KBM-7 (cell line): Measurements from ENCODE around the gene TMEM181.
"Not testable (repeated sequence)": the region's sequence is repeated elsewhere in the genome, so short reads cannot be mapped to it uniquely, and the experiment has no call there.

ENCODE experiments used
- DNase-seq: peaks from one replicate; pipeline ENCODE4 v3.0.0-alpha.2; 2015
- in situ Hi-C: fragments of 300-500 bp; cut with MboI; formaldehyde crosslinking; loops from 2 replicates; pipeline ENCODE4 v1.14.3; 2020; ENCODE audit warnings: low sequenced_read_pairs, low pct_unique_long_range_greater_than_20kb, mixed read lengths

TMEM181 gene

DNA sequence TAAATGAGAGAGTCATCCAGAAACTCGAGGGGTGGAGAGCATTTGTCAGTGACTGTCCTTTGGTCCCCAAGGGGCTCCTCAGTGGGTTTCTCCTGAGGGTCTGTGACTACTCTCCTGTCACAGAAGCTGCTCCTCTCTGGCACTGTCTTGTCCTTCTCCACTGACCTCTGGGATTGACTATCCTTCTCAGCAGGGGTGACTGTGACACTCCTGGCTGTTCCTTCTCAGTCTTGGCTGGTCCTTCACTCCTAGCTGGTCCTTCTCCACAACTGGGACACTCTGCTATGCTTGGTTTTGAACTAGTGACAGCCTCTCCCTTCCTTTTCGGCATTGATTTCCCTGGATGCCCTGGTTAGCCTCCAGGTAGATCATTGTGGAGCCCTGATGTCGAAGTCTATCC is 51.1 kb downstream of the TMEM181 start:
- no peak for DNase-seq
- in situ Hi-C loops, result no loop called here

DNA sequence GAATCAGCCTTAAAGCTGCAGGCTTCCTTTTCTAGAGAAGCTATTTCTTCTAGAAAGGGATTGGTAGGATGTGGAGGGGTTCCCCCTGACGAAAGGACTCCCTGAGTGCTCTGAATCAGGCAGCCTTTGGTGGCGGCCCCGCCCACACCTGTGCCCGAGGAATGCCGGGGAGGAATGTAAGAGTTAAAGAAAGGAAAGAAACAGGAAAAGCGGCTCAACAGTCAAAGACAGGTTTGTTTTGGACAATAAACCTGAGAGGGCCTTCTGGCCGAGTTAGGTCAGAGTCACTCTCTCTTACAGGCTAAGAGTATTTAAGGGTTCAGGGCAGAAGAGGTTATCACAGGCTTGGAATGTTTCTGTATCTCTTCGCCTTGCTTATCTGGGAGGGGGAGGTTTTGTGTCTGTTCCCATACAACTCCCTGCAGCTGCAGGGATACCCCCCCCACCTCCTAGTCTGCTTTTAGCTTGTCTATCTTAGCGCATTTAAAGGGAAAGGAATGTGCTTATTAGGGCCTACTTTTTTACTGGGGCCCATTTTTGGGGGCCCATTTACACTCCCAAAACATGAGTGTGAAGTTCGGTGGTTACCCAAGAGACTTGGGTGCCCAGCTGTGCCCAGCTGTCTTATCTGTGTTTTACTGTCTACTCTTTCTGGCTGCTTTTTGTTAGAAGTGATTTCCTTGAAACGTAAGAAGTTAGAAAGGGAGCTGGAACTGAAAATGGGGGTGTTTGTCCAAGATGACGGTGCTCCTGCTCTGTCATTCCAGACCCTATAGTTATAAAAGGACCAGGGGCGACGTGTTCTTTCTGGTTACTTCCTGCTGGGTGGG is 51.9 kb downstream of the TMEM181 start:
- DNase-seq, result no peak
- in situ Hi-C loops, result no loop called here

DNA sequence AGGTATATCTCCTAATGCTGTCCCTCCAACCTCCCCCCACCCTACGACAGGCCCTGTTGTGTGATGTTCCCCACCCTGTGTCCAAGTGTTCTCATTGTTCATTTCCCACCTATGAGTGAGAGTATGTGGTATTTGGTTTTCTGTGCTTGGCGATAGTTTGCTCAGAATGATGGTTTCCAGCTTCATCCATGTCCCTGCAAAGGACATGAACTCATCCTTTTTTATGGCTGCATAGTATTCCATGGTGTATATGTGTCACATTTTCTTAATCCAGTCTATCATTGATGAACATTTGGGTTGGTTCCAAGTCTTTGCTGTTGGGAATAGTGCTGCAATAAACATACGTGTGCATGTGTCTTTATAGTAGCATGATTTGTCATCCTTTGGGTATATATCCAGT is 54.7 kb downstream of the TMEM181 start:
- in situ Hi-C loops, DNase-seq: not testable (repeated sequence)

DNA sequence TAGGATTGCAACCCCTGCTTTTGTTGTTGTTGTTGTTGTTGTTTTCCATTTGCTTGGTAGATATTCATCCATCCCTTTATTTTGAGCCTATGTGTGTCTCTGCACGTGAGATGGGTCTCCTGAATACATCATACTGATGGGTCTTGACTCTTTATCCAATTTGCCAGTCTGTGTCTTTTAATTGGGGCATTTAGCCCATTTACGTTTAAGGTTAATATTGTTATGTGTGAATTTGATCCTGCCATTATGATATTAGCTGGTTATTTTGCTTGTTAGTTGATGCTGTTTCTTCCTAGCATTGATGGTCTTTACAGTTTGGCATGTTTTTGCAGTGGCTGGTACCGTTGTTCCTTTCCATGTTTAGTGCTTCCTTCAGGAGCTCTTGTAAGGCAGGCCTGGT is 58.4 kb downstream of the TMEM181 start:
- in situ Hi-C loops, DNase-seq: not testable (repeated sequence)

DNA sequence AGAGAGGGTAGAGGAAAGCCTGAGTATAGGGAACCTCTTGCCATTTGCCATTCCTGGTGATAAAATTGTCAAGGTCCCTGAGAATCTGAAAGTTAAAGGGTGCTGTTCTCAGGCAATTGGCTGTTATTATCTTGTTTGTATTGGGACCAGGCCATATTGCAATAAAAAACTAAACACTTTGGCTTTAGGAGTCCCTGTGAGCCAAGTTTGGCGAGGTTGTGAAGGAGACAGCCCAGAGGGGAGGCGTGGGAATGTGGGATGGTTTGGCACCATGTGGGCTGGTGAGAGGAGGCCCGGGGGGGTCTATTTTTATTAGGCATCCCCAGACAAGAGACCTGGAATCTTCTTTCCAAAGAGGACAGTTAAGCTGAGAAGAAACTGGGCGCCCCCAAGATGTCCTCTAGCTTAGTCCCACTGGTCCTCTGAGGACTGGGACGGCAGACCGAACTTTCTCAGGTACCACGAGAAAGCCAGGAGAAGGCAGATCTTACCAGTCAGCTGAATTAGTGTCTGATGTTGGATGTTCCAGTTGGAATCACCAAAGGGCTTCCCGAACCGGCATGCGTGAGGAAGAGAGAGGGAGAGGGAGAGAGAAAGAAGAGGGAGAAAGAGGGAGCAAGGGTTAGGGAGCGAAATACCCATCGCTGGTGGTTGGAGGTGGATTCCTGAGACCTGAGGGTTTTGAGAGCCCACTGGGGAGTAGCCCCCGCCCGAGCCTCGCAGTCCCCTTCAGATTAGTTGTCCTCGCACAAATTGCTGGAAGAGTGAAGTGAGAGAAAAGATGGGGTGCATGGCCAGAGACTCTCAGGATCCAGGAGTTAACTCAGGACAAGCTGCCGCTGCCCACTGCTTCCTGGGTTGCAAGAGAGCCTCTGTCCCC is 60.3 kb downstream of the TMEM181 start:
- in situ Hi-C loops, result no loop called here
- no peak for DNase-seq

DNA sequence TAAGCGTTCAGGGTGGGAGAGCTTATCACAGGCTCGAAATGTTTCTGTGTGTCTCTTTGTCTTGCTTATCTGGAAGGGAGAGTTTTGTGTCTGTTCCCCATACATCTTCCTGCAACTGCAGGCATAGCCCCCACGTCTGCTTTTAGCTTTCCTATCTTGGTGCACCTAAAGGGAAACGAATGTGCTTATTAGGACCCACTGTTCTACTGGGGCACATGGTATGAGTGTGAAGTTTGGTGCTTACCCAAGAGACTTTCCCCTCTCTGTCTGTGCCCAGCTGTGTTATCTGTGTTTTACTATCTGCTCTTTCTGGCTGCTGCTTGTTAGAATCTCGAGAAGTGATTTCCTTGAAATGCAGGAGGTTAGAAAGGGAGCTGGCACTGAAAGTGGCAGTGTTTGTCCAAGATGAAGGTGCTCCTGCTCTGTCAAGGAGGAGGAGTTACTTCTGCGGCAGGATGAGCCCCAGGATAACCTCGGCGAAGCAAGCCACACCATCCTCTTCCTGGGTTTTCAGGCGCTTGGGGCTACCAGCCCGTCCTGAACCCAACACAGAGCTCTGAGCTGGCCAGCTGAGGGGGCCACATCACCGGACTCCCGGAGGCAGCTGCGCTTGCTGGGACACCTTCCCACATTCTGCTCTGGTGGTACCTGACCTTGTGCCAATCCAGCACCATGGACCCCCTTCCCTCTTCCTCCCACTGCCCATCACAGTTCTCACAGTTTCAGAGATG is 61.2 kb downstream of the TMEM181 start:
- in situ Hi-C loops, result no loop called here
- DNase-seq, result no peak

DNA sequence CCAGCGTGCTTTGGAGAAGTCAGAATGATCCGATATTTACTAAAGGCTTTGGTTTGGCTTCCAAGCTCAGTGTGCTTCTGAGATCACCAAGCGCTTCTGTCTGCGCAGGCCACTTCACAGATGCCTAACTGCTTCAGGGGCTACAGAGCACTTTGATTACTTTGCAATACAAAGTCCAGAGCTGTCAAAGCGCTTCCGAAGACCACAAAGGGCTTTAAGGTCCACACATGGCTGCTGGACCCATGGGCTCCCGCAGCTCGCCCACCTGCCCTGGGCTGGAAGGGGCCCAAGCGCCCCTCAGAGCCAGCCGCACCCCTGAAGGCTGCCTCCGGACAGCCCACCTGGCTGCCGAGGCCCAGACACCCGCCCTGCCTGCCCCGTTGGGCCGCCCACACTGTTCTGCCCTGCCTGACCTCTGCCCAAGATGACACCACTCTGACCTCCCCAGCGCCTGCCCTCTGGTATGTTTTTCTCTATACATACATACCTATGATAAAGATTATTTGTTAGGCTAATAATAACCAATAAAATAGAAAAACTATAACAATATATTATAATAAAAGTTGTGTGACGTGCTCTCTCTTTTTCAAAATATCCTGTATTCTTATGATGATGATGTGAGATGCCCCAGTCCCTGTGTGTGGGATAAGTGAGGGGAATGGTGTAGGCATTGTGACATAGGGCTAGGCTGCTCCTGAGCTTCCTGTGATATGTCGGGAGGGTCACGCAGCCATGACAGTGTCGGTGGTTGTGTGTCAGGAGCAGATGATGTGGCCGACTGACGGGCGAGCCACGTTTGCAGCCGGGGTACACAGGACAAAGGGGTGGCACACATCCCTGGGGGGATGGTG is 62.0 kb downstream of the TMEM181 start:
- DNase-seq, result no peak
- in situ Hi-C loops, result no loop called here

DNA sequence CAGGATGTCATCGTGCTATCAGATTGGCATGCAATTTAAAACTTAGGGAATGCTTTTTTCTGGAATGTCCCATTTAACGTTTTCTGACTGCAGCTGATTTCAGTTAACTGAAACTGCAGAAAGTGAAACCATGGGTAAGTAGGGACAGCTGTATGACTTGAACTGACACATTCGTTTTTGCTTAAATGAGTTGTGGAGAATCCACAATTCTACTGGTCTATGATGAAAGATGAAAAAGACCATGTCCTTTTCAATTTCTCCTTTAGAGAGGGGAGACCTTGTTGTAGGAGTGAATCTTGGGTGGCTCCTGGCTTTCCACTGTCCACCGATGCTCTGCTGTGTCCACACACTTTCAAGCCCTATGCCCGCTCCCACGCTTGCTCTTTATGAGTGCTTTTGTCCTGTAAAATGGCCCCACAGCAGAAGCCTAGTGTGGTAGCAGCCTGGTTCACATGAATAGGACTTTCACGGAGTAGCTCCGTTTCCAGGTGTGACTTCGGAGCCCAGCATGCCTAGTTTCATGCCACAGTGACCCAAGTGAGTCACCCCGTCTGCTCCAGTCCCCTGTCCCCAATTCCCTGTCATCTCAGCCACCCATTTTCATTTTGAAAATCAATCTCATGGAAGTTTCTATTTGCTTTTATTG is 62.8 kb downstream of the TMEM181 start:
- in situ Hi-C loops, result no loop called here

DNA sequence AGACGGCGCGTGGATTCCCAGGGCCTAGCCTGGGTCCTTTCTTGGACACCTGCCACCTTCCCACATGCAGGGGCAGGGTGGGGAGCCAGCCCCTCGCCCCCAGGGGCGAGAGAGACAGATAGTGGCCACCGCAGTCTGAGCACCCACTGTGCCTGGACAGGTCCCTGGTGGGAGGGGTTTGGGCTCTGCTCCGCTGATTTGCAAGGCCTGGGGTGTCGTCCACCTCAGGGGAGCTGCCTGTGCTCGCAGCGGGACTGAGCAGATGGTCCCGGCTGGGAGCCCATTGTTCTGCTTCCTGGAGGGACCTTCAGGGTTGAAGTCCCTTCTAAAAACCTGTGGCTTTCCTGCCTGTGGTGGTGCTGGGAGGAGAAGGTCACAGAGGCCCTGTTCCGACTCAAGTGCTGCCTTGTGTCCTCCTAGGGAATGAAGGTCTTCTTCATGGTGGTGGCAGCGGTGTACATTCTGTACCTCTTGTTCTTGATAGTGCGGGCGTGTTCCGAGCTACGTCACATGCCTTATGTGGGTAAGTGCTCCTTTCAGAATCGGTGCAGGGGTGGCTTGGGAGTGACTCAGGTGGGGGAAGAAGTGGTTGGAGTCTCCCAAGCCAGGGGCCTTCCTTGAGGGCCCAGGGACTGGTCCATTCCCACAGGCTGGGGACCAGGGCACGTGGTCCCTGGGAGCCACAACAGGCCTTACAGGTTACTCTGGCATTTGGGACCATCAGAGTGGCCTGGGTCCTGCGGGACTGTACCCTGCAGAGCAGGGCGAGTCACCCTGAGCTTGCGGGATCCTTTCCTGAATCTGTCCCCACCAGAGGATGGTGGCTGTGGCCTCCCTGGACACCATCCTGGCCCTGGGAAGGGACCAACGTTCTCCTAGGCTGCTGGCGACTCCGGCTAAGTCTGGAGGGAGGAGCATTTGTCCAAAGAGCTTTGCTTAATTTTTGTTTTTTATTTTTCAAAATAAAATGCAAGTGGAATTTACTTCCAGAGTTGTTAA is 65.1 kb downstream of the TMEM181 start:
- no peak for DNase-seq
- in situ Hi-C loops, result no loop called here

More for the DNA sequence above, 62.8 kb downstream of the TMEM181 start:
- DNase-seq, result no peak

DNA sequence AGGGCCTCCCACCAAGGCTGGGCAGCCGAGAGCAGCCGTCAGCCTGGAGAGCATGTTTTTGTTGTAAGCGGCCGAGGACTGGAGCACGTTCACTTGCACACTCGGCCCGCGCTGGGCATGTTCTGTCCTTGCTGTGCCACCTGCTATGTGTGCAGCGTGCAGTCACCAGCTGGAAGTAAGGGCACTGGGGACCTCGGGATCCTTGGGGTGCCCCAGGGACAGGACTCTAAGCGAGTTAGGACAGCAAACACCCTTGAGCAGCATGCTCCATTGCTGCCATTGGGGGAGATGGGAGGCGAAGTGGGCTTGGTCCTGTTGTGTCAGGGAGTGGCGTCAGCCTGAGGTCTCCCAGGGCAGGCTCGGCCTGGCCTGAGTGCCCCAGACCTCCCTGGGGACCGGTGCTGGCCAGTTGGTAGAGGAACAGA is 66.0 kb downstream of the TMEM181 start:
- no peak for DNase-seq
- in situ Hi-C loops, result no loop called here

DNA sequence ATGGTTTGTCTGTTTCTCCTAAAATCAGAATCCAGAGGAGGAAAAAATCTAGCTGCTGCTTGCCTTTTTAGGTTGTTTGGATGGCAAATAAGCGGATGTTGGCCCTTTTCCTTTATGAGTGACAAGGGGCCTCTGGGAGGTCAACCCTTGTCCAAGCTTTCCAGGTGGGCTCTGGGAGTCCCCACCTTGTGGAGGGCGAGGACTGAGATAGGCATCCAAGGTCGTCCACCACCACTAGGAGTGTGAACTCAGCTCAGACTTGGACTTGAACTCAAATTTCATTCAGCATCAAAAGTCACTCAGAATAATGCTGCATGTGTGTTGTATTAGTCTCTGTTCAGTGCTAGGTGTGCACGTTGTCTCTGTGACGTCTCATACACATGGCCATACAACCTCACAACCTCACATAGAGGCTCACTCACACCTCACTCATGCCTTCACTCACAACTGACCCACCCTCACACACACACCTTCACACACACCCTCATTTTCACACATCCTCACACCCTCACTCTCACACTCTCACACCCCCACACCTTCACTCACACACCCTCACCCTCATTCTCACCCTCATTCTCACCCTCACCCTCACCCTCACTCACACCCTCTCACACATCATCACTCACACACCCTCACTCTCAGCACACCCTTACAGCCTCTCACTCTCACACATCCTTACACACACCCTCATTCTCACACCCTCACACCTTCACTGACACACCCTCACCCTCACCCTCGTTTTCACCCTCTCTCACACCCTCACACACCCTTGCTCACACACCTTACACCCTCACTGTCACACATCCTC is 66.7 kb downstream of the TMEM181 start:
- no peak for DNase-seq
- in situ Hi-C loops, result no loop called here

DNA sequence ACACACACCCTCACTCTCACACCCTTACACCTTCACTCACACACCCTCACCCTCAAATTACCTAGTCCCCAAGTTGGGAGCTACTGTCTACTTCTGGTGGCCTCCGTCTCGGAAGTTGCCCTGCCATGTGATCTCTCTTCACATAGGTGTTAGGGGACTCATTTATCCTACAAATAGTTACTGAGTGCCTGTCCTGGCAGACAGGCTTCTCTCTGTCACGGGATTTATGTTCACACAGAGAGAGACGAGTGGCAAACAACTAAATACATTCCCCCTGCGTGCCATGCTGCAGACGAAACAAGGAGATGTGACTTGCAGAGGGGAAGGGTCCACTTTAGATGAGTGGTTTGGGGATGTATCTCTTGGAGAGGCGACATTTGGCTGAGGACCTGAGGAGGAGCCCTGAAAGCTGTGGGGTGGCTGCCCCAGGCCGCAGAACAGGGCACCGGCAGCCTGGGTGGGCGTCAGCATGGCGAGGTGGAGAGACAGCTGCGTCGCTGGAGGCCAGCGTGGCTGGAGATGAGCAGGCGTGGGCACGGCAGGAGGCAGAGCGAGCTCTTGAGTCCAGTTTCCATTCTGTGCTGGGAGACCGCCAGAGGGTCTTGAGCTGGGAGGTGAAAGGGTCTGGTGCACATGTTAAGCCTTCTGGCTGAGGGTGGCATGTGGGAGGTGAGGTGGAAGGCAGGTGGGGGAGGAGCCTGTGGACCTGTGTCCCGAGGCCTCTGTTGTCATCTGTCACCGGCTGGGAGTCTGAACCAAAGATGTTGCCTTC is 67.5 kb downstream of the TMEM181 start:
- in situ Hi-C loops, result no loop called here
- DNase-seq, result no peak

DNA sequence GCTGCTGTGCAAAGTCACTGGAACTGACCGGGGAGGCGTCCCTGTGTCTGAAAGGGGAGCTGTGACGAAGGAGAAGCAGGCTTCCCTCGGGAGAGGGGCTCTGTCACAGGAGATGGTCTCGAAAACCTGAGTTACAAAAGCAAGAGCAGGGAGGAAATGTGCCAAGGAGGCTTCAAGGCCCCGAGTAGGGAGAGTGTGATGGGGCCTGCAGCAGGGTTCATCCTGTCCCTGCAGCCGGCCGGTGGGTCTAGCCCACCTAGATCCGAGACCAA is 68.0 kb downstream of the TMEM181 start:
- no peak for DNase-seq
- in situ Hi-C loops, result no loop called here

DNA sequence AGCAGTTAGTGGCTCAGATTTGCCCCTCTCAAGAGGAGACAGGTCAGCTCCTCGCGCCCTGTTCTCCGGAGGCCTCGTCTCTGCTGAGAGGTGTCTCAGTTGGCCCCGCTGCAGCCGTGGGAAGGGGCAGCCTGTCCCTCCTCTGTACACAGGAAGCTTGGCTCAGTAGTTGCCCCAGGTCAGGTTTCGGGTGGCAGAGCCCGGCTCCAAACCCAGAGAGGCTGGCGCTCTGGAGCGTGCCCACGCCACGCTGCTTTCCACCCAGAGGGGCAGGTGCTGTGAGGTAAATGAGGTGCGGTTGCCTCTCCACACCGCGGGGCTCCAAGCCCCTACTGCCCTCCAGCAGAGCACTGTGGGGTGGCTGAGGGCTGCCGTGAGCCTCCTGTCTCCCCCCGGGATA is 68.7 kb downstream of the TMEM181 start:
- in situ Hi-C loops, result no loop called here
- no peak for DNase-seq

DNA sequence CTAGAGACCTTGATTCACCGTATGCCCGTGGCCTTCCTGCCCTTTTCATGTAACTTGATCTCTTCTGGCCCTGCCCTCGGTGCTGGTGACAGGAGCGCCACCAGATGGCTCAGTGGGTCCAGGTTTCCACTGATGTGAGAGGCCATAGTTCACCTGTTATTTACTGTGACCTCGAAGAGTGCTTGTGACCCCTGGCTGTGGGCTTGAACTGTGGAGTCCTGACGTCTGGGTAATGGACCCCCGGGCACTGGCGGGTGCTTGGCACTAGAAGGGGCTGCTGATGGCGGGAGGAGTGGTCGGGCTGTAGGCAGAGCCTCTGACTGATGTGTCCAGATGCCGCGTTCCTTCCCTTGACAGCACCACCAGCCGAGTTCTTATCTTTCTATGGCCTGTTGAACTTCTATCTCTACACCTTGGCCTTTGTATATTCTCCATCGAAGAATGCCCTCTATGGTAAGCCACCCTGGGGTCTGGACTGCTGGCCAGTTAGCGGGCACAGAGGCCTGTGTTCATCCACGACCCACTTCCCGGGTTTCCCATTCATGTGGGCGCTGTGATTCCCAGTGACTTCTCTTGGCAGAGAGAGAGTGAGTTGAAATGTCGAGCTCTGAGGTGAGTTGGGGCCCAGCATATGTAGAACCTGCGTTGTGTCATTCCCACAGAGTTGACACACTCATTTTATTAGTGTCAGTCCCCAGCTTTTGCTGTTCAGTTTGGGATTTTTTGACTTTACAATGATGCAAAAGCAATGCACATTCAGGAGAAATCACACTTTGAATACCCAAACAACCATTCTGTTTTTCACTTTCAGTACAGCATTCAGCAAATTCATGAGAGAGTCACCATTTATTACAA is 69.7 kb downstream of the TMEM181 start:
- DNase-seq, result no peak
- in situ Hi-C loops, result no loop called here
